Prostate gland (tissue), 2 donors: ENCODE results near the gene ADAMTS12. TPM values are rescaled to one million over a fixed set of nuclear protein-coding genes. Genes with fewer than 3 reads are reported as not detected.

Experiments
- DNase-seq: peaks from one replicate; pipeline ENCODE4 v3.0.0-alpha.2; 2019; ENCODE audit warnings: low spot score
- H3K27ac ChIP-seq, 2 donors: fragments of 200-600 bp; sonication (generic); 2 replicates each; pipeline ENCODE4 v1.5.1; 2017 to 2019
- H3K27me3 ChIP-seq: fragments of 200-600 bp; sonication (generic); replicated peaks from 2 replicates; pipeline ENCODE4 v1.5.1; 2019; ENCODE audit not compliant: insufficient read depth
- H3K36me3 ChIP-seq, 2 donors: fragments of 200-600 bp; sonication (generic); 1 replicate in 1 of 2; 2 replicates in 1 of 2; pipeline versions ENCODE4 v1.5.1 to v1.8.1; 2017 to 2019
- H3K4me1 ChIP-seq: fragments of 200-600 bp; sonication (generic); replicated peaks from 2 replicates; pipeline ENCODE4 v1.5.1; 2019
- H3K4me3 ChIP-seq, 2 donors: fragments of 200-600 bp; sonication (generic); 2 replicates each; pipeline ENCODE4 v1.5.1; 2017 to 2019
- H3K9me3 ChIP-seq: fragments of 200-600 bp; sonication (generic); 2 replicates; pipeline ENCODE4 v1.5.1; 2017
- CTCF ChIP-seq, 4 experiments: fragments of 200-600 bp in 2 of 4; fragments of 450-650 bp in 2 of 4; sonication (generic) in 2 of 4; IDR thresholded peaks; 1 replicate in 3 of 4; 2 replicates in 1 of 4; pipeline ENCODE4 v1.5.1; 2016 to 2019; ENCODE audit warnings: antibody characterized with exemption in 4 of 4, mild to moderate bottlenecking in 2 of 4, moderate library complexity in 2 of 4
- POLR2A ChIP-seq: fragments of 450-650 bp; IDR thresholded peaks from one replicate; pipeline ENCODE4 v1.6.1; 2016; ENCODE audit warnings: antibody characterized with exemption, mild to moderate bottlenecking
- POLR2AphosphoS5 ChIP-seq: sonication (generic); formaldehyde crosslinking; IDR thresholded peaks from one replicate; pipeline ENCODE4 v1.6.1; 2017; ENCODE audit warnings: antibody characterized with exemption
- WGBS: methylation state at CpG from one replicate; pipeline ENCODE4 v1.1.5; 2018; 5-methylcytosine and 5-hydroxymethylcytosine counted together
- intact Hi-C: fragments of 100-400 bp; cut with DNase I; formaldehyde crosslinking; loops from one replicate; pipeline ENCODE4 v1.14.2; 2022
- total RNA-seq, 2 donors: library from RNA; depleted of rRNA; stranded (reverse); fragments of >200 nt; gene quantifications; one replicate each; pipeline ENCODE4 v1.1.0, GENCODE V29; 2016

The ADAMTS12 gene
- total RNA-seq, 2 donors from 2014 or later: 0.09 to 3.7 TPM

- H3K27ac ChIP-seq: no peak overlapping the region
- H3K4me1 ChIP-seq: no peaks in the 10 kb centered on the region
- WGBS: 88% methylated on average over 1 of the region's 1 CpG
- no peak for TF ChIP-seq CTCF (IDR thresholded peaks at IDR 0.05)
- TF ChIP-seq POLR2A: no peak
- no peak for TF ChIP-seq POLR2AphosphoS5
- intact Hi-C loops: no loop called here
- no peaks in the 10 kb centered on the region for H3K27me3 ChIP-seq
- no peaks in the 10 kb centered on the region for H3K9me3 ChIP-seq
- H3K4me3 ChIP-seq: no peak overlapping the region
- H3K36me3 ChIP-seq: no peaks in the 10 kb centered on the region
- no peak for DNase-seq
Observed at GRCh38 chr5:33792559-33792958, 99.2 kb downstream of the ADAMTS12 start.

- no peak overlapping the region for H3K27ac ChIP-seq
Observed at GRCh38 chr5:33789567-33789957, 102.2 kb downstream of the ADAMTS12 start.

GRCh38 chr5:33788922-33789566 lies 102.7 kb downstream of the ADAMTS12 start:
- H3K9me3 ChIP-seq: no peaks in the 10 kb centered on the region
- no peaks in the 10 kb centered on the region for H3K36me3 ChIP-seq
- 74% methylated on average over 4 of the region's 4 CpGs for WGBS
- TF ChIP-seq POLR2AphosphoS5 (no peak), CTCF (IDR thresholded peaks at IDR 0.05) (no peak), POLR2A (no peak)
- no peak for DNase-seq
- H3K4me1 ChIP-seq: no peaks in the 10 kb centered on the region
- H3K27ac ChIP-seq: no peak overlapping the region
- no peaks in the 10 kb centered on the region for H3K27me3 ChIP-seq
- intact Hi-C loops: no loop called here
- no peak overlapping the region for H3K4me3 ChIP-seq

More at GRCh38 chr5:33789567-33789957, 102.2 kb downstream of the ADAMTS12 start:
- no peak overlapping the region for H3K4me3 ChIP-seq
- intact Hi-C loops: no loop called here
- 82% methylated on average over 5 of the region's 5 CpGs for WGBS
- DNase-seq: no peak
- H3K27me3 ChIP-seq: no peaks in the 10 kb centered on the region
- no peaks in the 10 kb centered on the region for H3K36me3 ChIP-seq
- H3K9me3 ChIP-seq: no peaks in the 10 kb centered on the region
- no peaks in the 10 kb centered on the region for H3K4me1 ChIP-seq
- TF ChIP-seq POLR2A (no peak), POLR2AphosphoS5 (no peak), CTCF (IDR thresholded peaks at IDR 0.05) (no peak)

GRCh38 chr5:33785571-33785970 lies 106.2 kb downstream of the ADAMTS12 start:
- DNase-seq: no peak
- WGBS: 46% methylated on average over 1 of the region's 1 CpG
- intact Hi-C loops: no loop called here
- no peaks in the 10 kb centered on the region for H3K9me3 ChIP-seq
- no peak overlapping the region for H3K27ac ChIP-seq
- no peaks in the 10 kb centered on the region for H3K4me1 ChIP-seq
- H3K27me3 ChIP-seq: no peaks in the 10 kb centered on the region
- no peak for TF ChIP-seq CTCF (IDR thresholded peaks at IDR 0.05)
- no peak for TF ChIP-seq POLR2A
- no peak for TF ChIP-seq POLR2AphosphoS5
- H3K4me3 ChIP-seq: no peak overlapping the region
- no peaks in the 10 kb centered on the region for H3K36me3 ChIP-seq

- no peak overlapping the region for H3K27ac ChIP-seq
- intact Hi-C loops: no loop called here
Observed at GRCh38 chr5:33781286-33781685, 110.5 kb downstream of the ADAMTS12 start.

More at GRCh38 chr5:33781286-33781685, 110.5 kb downstream of the ADAMTS12 start:
- no peaks in the 10 kb centered on the region for H3K9me3 ChIP-seq
- no peak for TF ChIP-seq POLR2A
- no peak for TF ChIP-seq POLR2AphosphoS5
- TF ChIP-seq CTCF (IDR thresholded peaks at IDR 0.05): no peak
- H3K27me3 ChIP-seq: no peaks in the 10 kb centered on the region
- H3K4me3 ChIP-seq: no peak overlapping the region
- DNase-seq: no peak
- H3K4me1 ChIP-seq: no peaks in the 10 kb centered on the region
- H3K36me3 ChIP-seq: no peaks in the 10 kb centered on the region
